ENCODE data around the gene STAB2.

Gene STAB2

GRCh38 chr12:103548622-103549601 is 38.2 kb upstream of the STAB2 start:
- TF ChIP-seq CTCF (conservative IDR thresholded peaks at IDR 0.05) = peak; percentile 88
- H3K27ac ChIP-seq = no peak overlapping the region; the same call in 1 of the 2 replicates

GRCh38 chr12:103556890-103557627 is 30.0 kb upstream of the STAB2 start:
- TF ChIP-seq CTCF (conservative IDR thresholded peaks at IDR 0.05) = no peak
- H3K27ac ChIP-seq = no peak overlapping the region

GRCh38 chr12:103557628-103558010 is 29.5 kb upstream of the STAB2 start:
- no peak for TF ChIP-seq CTCF (conservative IDR thresholded peaks at IDR 0.05)
- H3K27ac ChIP-seq = no peak overlapping the region

- TF ChIP-seq CTCF (conservative IDR thresholded peaks at IDR 0.05) = no peak
- no peak overlapping the region for H3K27ac ChIP-seq
These were observed 28.2 kb upstream of the STAB2 start for GRCh38 chr12:103558879-103559278.

- H3K27ac ChIP-seq = no peak overlapping the region
- TF ChIP-seq CTCF (conservative IDR thresholded peaks at IDR 0.05) = no peak
These were observed 26.4 kb upstream of the STAB2 start for GRCh38 chr12:103560604-103561101.

GRCh38 chr12:103561174-103561573 is 25.9 kb upstream of the STAB2 start:
- H3K27ac ChIP-seq = no peak overlapping the region
- TF ChIP-seq CTCF (conservative IDR thresholded peaks at IDR 0.05) = no peak

GRCh38 chr12:103566398-103566797 is 20.7 kb upstream of the STAB2 start:
- no peak overlapping the region for H3K27ac ChIP-seq
- no peak for TF ChIP-seq CTCF (conservative IDR thresholded peaks at IDR 0.05)
